Measurements from ENCODE around the gene RARRES2. TPM values are rescaled to one million over a fixed set of nuclear protein-coding genes. Genes with fewer than 3 reads are reported as not detected.

Gene RARRES2
- total RNA-seq, 2 experiments from 2014 or later = not detected

DNA sequence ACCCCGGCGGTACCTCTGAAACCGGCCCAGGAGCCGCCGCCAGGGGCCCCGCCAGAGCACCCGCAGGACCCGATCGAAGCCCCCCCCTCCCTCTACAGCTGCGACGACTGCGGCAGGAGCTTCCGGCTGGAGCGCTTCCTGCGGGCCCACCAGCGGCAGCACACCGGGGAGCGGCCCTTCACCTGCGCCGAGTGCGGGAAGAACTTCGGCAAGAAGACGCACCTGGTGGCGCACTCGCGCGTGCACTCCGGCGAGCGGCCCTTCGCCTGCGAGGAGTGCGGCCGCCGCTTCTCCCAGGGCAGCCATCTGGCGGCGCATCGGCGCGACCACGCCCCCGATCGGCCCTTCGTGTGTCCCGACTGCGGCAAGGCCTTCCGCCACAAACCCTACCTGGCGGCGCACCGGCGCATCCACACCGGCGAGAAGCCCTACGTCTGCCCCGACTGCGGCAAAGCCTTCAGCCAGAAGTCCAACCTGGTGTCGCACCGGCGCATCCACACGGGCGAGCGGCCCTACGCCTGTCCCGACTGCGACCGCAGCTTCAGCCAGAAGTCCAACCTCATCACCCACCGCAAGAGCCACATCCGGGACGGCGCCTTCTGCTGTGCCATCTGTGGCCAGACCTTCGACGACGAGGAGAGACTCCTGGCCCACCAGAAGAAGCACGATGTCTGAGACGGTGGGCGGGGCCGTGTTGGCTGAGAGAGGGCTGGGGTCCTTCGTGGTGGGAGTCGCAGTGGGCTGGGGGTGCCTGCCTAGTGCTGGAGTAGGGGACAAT is 31.0 kb upstream of the RARRES2 start:
- ChIA-PET POLR2A (interaction anchor here (7.1 kb wide), 1 partner anchor 32 kb away, joined by 76 read pairs; a partner anchor contains a TSS), CTCF (no interaction called here)
- no peaks in the 10 kb centered on the region for H3K9me3 Mint-ChIP-seq
- Histone ChIP-seq H3K36me3 (ENCODE audit: insufficient read depth, low read length) (peaks cover 23% of the 10 kb centered on the region), H3K27ac (ENCODE audit: low read depth in 1 of 2, low read length in 2 of 2) (no peak overlapping the region), H3K4me3 (ENCODE audit: low read length) (no peak overlapping the region), H3K9me3 (ENCODE audit: control insufficient read depth in 1 of 2, insufficient read depth in 1 of 2, low read length in 2 of 2) (no peaks in the 10 kb centered on the region), H3K4me1 (ENCODE audit: insufficient read depth, low read length) (peaks cover 45% of the 10 kb centered on the region), H3K27me3 (ENCODE audit: control insufficient read depth in 1 of 2, insufficient read depth in 2 of 2, low read length in 2 of 2) (no peaks in the 10 kb centered on the region)
- DNase-seq (peak in 1 of 14 experiments; percentile 24), ATAC-seq (ENCODE audit: poor library complexity) (no peak)
- H3K4me1 Mint-ChIP-seq (ENCODE audit: low read depth) = peaks cover 71% of the 10 kb centered on the region
- H3K27ac Mint-ChIP-seq = no peak overlapping the region
- H3K4me3 Mint-ChIP-seq = peak overlapping the region; percentile 11
- intact Hi-C loops (cut with DNase I, micrococcal nuclease) = no loop called here
- TF ChIP-seq, protein P1, sequence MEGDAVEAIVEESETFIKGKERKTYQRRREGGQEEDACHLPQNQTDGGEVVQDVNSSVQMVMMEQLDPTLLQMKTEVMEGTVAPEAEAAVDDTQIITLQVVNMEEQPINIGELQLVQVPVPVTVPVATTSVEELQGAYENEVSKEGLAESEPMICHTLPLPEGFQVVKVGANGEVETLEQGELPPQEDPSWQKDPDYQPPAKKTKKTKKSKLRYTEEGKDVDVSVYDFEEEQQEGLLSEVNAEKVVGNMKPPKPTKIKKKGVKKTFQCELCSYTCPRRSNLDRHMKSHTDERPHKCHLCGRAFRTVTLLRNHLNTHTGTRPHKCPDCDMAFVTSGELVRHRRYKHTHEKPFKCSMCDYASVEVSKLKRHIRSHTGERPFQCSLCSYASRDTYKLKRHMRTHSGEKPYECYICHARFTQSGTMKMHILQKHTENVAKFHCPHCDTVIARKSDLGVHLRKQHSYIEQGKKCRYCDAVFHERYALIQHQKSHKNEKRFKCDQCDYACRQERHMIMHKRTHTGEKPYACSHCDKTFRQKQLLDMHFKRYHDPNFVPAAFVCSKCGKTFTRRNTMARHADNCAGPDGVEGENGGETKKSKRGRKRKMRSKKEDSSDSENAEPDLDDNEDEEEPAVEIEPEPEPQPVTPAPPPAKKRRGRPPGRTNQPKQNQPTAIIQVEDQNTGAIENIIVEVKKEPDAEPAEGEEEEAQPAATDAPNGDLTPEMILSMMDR (IDR thresholded peaks at IDR 0.05) = no peak
- H3K36me3 Mint-ChIP-seq (ENCODE audit: low read depth) = peaks cover 58% of the 10 kb centered on the region
- H3K27me3 Mint-ChIP-seq = no peaks in the 10 kb centered on the region

DNA sequence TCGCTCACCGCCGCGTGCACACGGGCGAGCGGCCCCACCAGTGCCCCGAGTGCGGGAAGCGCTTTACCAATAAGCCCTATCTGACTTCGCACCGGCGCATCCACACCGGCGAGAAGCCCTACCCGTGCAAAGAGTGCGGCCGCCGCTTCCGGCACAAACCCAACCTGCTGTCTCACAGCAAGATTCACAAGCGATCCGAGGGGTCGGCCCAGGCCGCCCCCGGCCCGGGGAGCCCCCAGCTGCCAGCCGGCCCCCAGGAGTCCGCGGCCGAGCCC is 30.5 kb upstream of the RARRES2 start:
- POLR2A ChIA-PET = interaction anchor here (7.1 kb wide), 1 partner anchor 33 kb away, joined by 76 read pairs; a partner anchor contains a TSS
- Mint-ChIP-seq H3K4me3 (no peak overlapping the region), H3K9me3 (no peaks in the 10 kb centered on the region), H3K27me3 (no peaks in the 10 kb centered on the region), H3K4me1 (ENCODE audit: low read depth) (peaks cover 71% of the 10 kb centered on the region), H3K27ac (no peak overlapping the region), H3K36me3 (ENCODE audit: low read depth) (peaks cover 58% of the 10 kb centered on the region)
- TF ChIP-seq, protein P1 (IDR thresholded peaks at IDR 0.05) = no peak
- intact Hi-C loops (cut with DNase I, micrococcal nuclease) = no loop called here
- DNase-seq (peak in 1 of 14 experiments; percentile 17), ATAC-seq (ENCODE audit: poor library complexity) (no peak)
- Histone ChIP-seq H3K4me1 (ENCODE audit: insufficient read depth, low read length) (peaks cover 45% of the 10 kb centered on the region), H3K9me3 (ENCODE audit: control insufficient read depth in 1 of 2, insufficient read depth in 1 of 2, low read length in 2 of 2) (no peaks in the 10 kb centered on the region), H3K27me3 (ENCODE audit: control insufficient read depth in 1 of 2, insufficient read depth in 2 of 2, low read length in 2 of 2) (no peaks in the 10 kb centered on the region), H3K27ac (ENCODE audit: low read depth in 1 of 2, low read length in 2 of 2) (no peak overlapping the region), H3K4me3 (ENCODE audit: low read length) (no peak overlapping the region), H3K36me3 (ENCODE audit: insufficient read depth, low read length) (peaks cover 23% of the 10 kb centered on the region)
- CTCF ChIA-PET = no interaction called here

DNA sequence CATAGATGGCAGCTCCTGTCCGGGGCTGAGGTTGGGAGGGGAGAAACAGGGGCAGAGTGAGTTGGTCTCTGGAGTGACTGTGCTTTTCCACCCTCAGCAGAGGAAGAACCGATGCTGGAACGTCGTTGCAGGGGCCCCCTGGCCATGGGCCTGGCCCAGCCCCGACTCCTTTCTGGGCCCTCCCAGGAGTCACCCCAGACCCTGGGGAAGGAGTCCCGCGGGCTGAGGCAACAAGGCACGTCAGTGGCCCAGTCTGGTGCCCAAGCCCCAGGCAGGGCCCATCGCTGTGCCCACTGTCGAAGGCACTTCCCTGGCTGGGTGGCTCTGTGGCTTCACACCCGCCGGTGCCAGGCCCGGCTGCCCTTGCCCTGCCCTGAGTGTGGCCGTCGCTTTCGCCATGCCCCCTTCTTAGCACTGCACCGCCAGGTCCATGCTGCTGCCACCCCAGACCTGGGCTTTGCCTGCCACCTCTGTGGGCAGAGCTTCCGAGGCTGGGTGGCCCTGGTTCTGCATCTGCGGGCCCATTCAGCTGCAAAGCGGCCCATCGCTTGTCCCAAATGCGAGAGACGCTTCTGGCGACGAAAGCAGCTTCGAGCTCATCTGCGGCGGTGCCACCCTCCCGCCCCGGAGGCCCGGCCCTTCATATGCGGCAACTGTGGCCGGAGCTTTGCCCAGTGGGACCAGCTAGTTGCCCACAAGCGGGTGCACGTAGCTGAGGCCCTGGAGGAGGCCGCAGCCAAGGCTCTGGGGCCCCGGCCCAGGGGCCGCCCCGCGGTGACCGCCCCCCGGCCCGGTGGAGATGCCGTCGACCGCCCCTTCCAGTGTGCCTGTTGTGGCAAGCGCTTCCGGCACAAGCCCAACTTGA is 29.9 kb upstream of the RARRES2 start:
- Histone ChIP-seq H3K4me3 (ENCODE audit: low read length) (no peak overlapping the region), H3K27me3 (ENCODE audit: control insufficient read depth in 1 of 2, insufficient read depth in 2 of 2, low read length in 2 of 2) (no peaks in the 10 kb centered on the region), H3K36me3 (ENCODE audit: insufficient read depth, low read length) (peaks cover 23% of the 10 kb centered on the region), H3K9me3 (ENCODE audit: control insufficient read depth in 1 of 2, insufficient read depth in 1 of 2, low read length in 2 of 2) (no peaks in the 10 kb centered on the region), H3K27ac (ENCODE audit: low read depth in 1 of 2, low read length in 2 of 2) (no peak overlapping the region), H3K4me1 (ENCODE audit: insufficient read depth, low read length) (peaks cover 41% of the 10 kb centered on the region)
- DNase-seq (peak in 1 of 14 experiments; percentile 16), ATAC-seq (ENCODE audit: poor library complexity) (no peak)
- intact Hi-C loops (cut with DNase I, micrococcal nuclease) = no loop called here
- peaks cover 66% of the 10 kb centered on the region for H3K4me1 Mint-ChIP-seq (ENCODE audit: low read depth)
- ChIA-PET POLR2A (interaction anchor here (1.3 to 7.1 kb wide), 2 partner anchors 10 to 33 kb away, joined by 4 to 76 read pairs; a partner anchor contains a TSS), CTCF (no interaction called here)
- no peaks in the 10 kb centered on the region for H3K27me3 Mint-ChIP-seq
- TF ChIP-seq, protein P1 (IDR thresholded peaks at IDR 0.05) = no peak
- H3K9me3 Mint-ChIP-seq = no peaks in the 10 kb centered on the region
- H3K27ac Mint-ChIP-seq = peak overlapping the region; percentile 93
- peaks cover 58% of the 10 kb centered on the region for H3K36me3 Mint-ChIP-seq (ENCODE audit: low read depth)
- peak overlapping the region; percentile 92 for H3K4me3 Mint-ChIP-seq
